Activated T-cell treated with anti-CD3 and anti-CD28 coated beads, Interleukin-2, amount 50 U/mL, for 4 hours (primary cell): ENCODE results near the gene ADARB1. TPM values are rescaled to one million over a fixed set of nuclear protein-coding genes. Genes with fewer than 3 reads are reported as not detected.

Experiments
- ATAC-seq, 2 donors: fragments of 200-7000 bp; cut with Tn5 transposase; one replicate each; pipeline ENCODE4 v1.10.0; 2021
- DNase-seq: peaks from one replicate; pipeline ENCODE4 v3.0.0-alpha.2; 2020
- H3K27me3 Mint-ChIP-seq: one replicate; pipeline ENCODE4 v1.8.0; 2021; ENCODE audit warnings: low read depth, mixed read lengths
- H3K36me3 Mint-ChIP-seq: one replicate; pipeline ENCODE4 v1.8.0; 2022; ENCODE audit warnings: mixed read lengths; ENCODE audit not compliant: insufficient read depth
- H3K4me1 Mint-ChIP-seq: one replicate; pipeline ENCODE4 v1.8.0; 2021; ENCODE audit warnings: low read depth, mixed read lengths
- H3K4me3 Mint-ChIP-seq: one replicate; pipeline ENCODE4 v1.8.0; 2021; ENCODE audit warnings: mild to moderate bottlenecking, moderate library complexity, mixed read lengths
- H3K9me3 Mint-ChIP-seq: one replicate; pipeline ENCODE4 v1.8.0; 2021; ENCODE audit warnings: mixed read lengths
- total RNA-seq, 3 donors: library from RNA; stranded (reverse); gene quantifications; one replicate each; pipeline ENCODE4 v1.2.1, GENCODE V29; 2021

The ADARB1 gene
- total RNA-seq, 3 donors from 2014 or later: 28.1 to 32.9 (median 30.9) TPM

DNA sequence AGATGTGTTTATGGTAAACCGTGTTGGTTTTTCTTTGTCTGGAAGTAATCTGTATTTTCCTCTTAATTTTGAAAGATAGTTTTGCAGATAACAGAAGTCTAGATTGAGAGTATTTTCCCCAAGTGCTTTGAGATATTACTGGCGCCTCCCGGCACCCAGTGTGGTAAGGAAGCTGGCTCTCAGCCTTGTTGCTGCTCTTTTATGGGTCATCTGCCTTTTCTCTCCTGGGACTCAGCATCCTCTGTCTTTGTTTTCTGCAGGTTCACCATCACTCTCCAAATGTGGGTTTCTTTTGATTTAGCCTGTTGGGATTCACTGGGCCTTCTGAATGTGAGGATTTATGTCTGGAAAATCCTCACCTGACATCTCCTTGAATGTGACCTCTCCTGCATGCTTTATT lies 175.9 kb downstream of the ADARB1 start:
- no peaks in the 10 kb centered on the region for H3K9me3 Mint-ChIP-seq
- DNase-seq: no peak
- H3K4me1 Mint-ChIP-seq: no peaks in the 10 kb centered on the region
- H3K27me3 Mint-ChIP-seq: peaks cover 15% of the 10 kb centered on the region
- no peaks in the 10 kb centered on the region for H3K36me3 Mint-ChIP-seq
- no peak overlapping the region for H3K4me3 Mint-ChIP-seq
- no peak for ATAC-seq

GRCh38 chr21:45250914-45251634 lies 176.7 kb downstream of the ADARB1 start:
- no peak for ATAC-seq

GRCh38 chr21:45251635-45252447 lies 177.5 kb downstream of the ADARB1 start:
- ATAC-seq: no peak
- DNase-seq: no peak
- Mint-ChIP-seq H3K36me3 (no peaks in the 10 kb centered on the region), H3K4me1 (peaks cover 3% of the 10 kb centered on the region), H3K9me3 (no peaks in the 10 kb centered on the region), H3K4me3 (no peak overlapping the region), H3K27me3 (peaks cover 18% of the 10 kb centered on the region)

More at GRCh38 chr21:45250914-45251634, 176.7 kb downstream of the ADARB1 start:
- Mint-ChIP-seq H3K27me3 (peaks cover 18% of the 10 kb centered on the region), H3K9me3 (no peaks in the 10 kb centered on the region), H3K4me1 (peaks cover 3% of the 10 kb centered on the region), H3K36me3 (no peaks in the 10 kb centered on the region), H3K4me3 (no peak overlapping the region)
- DNase-seq: no peak

DNA sequence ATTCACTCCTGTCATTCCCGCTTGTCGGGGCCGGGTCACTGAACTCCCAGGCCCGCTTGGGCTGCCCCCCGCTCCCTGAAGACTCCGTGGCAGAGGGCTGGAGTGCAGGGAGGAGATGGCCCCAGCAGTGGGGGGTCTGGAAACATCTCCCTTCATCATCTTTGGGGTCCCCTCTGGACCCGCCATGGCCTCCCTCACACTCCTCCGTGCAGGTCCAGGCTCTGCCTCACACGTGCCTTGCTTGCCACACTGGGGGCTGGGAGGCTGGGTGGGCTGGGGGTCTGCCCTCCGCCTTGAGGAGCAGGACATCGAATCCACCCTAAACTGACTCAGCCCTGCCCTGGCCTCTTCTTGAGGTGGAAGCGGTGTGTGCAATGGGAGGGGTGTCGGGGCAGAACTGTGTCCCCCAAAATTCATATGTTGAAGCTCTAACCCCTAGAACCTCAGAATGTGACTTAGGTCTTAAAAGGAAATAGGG lies 178.1 kb downstream of the ADARB1 start:
- no peaks in the 10 kb centered on the region for H3K36me3 Mint-ChIP-seq
- no peaks in the 10 kb centered on the region for H3K9me3 Mint-ChIP-seq
- ATAC-seq: no peak
- H3K4me1 Mint-ChIP-seq: peaks cover 3% of the 10 kb centered on the region
- DNase-seq: no peak
- no peak overlapping the region for H3K4me3 Mint-ChIP-seq
- peaks cover 18% of the 10 kb centered on the region for H3K27me3 Mint-ChIP-seq

- Mint-ChIP-seq H3K36me3 (no peaks in the 10 kb centered on the region), H3K27me3 (peaks cover 18% of the 10 kb centered on the region), H3K4me1 (peaks cover 3% of the 10 kb centered on the region), H3K4me3 (no peak overlapping the region), H3K9me3 (no peaks in the 10 kb centered on the region)
- no peak for DNase-seq
- no peak for ATAC-seq
Measured at GRCh38 chr21:45253180-45253579, 178.8 kb downstream of the ADARB1 start.

DNA sequence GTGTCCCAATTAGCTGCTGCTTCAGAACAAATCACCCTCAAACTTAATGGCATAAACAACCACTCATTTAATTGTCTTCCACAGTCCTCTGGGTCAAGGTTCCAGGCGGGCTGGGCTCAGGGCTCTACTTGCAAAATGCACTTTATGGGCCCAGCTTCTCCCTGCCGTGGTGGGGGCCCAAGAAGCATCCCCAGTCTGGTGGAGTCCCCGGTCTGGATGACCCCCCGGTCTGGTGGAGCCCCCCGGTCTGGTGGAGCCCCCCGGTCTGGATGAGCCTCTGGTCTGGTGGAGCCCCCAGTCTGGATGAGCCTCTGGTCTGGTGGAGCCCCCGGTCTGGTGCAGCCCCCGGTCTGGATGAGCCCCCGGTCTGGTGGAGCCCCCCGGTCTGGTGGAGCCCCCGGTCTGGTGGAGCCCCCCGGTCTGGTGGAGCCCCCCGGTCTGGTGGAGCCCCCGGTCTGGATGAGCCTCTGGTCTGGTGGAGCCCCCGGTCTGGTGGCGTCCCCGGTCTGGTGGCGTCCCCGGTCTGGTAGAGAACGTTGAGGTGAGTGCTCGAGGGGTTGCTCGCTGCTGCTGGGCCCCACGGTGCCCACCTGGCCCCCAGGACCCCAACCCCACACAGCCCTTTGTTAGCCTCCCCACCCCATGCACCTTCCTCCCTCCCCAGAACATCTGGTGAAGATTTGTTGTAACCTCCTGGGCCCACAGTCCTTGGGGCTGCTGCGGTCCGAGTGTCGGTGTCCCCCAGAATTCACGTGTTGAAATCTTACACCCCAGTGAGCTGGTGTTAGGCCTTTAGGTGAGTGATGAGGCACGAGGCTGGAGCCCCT lies 179.5 kb downstream of the ADARB1 start:
- H3K4me3 Mint-ChIP-seq: no peak overlapping the region
- H3K36me3 Mint-ChIP-seq: no peaks in the 10 kb centered on the region

GRCh38 chr21:45254460-45254930 lies 180.1 kb downstream of the ADARB1 start:
- H3K36me3 Mint-ChIP-seq: no peaks in the 10 kb centered on the region
- DNase-seq: no peak
- H3K4me1 Mint-ChIP-seq: peaks cover 3% of the 10 kb centered on the region
- H3K4me3 Mint-ChIP-seq: no peak overlapping the region
- ATAC-seq: no peak
- H3K9me3 Mint-ChIP-seq: no peaks in the 10 kb centered on the region
- H3K27me3 Mint-ChIP-seq: peaks cover 17% of the 10 kb centered on the region

More for the DNA sequence above, 179.5 kb downstream of the ADARB1 start:
- H3K4me1 Mint-ChIP-seq: peaks cover 3% of the 10 kb centered on the region
- H3K27me3 Mint-ChIP-seq: peaks cover 18% of the 10 kb centered on the region
- ATAC-seq: no peak
- DNase-seq: no peak
- H3K9me3 Mint-ChIP-seq: no peaks in the 10 kb centered on the region

- DNase-seq: no peak
- no peak for ATAC-seq
- no peak overlapping the region for H3K4me3 Mint-ChIP-seq
Measured at GRCh38 chr21:45255381-45256020, 181.1 kb downstream of the ADARB1 start.

GRCh38 chr21:45256021-45256911 lies 181.9 kb downstream of the ADARB1 start:
- DNase-seq: no peak
- H3K9me3 Mint-ChIP-seq: no peaks in the 10 kb centered on the region
- H3K27me3 Mint-ChIP-seq: peaks cover 16% of the 10 kb centered on the region
- no peaks in the 10 kb centered on the region for H3K36me3 Mint-ChIP-seq
- no peak for ATAC-seq
- H3K4me3 Mint-ChIP-seq: no peak overlapping the region
- H3K4me1 Mint-ChIP-seq: peaks cover 3% of the 10 kb centered on the region

More at GRCh38 chr21:45255381-45256020, 181.1 kb downstream of the ADARB1 start:
- Mint-ChIP-seq H3K4me1 (peaks cover 3% of the 10 kb centered on the region), H3K9me3 (no peaks in the 10 kb centered on the region), H3K27me3 (peaks cover 16% of the 10 kb centered on the region), H3K36me3 (no peaks in the 10 kb centered on the region)

GRCh38 chr21:45256912-45257672 lies 182.7 kb downstream of the ADARB1 start:
- H3K36me3 Mint-ChIP-seq: no peaks in the 10 kb centered on the region
- DNase-seq (no peak), ATAC-seq (peak in 1 of 2 donors; percentile 23)
- no peak overlapping the region for H3K4me3 Mint-ChIP-seq
- H3K27me3 Mint-ChIP-seq: peaks cover 16% of the 10 kb centered on the region
- no peaks in the 10 kb centered on the region for H3K9me3 Mint-ChIP-seq
- H3K4me1 Mint-ChIP-seq: peaks cover 3% of the 10 kb centered on the region

GRCh38 chr21:45257673-45258341 lies 183.4 kb downstream of the ADARB1 start:
- H3K36me3 Mint-ChIP-seq: no peaks in the 10 kb centered on the region
- peaks cover 3% of the 10 kb centered on the region for H3K4me1 Mint-ChIP-seq
- DNase-seq (no peak), ATAC-seq (no peak)
- H3K4me3 Mint-ChIP-seq: no peak overlapping the region
- peaks cover 16% of the 10 kb centered on the region for H3K27me3 Mint-ChIP-seq
- no peaks in the 10 kb centered on the region for H3K9me3 Mint-ChIP-seq

- H3K36me3 Mint-ChIP-seq: no peaks in the 10 kb centered on the region
- DNase-seq (no peak), ATAC-seq (no peak)
- H3K27me3 Mint-ChIP-seq: peaks cover 16% of the 10 kb centered on the region
- H3K9me3 Mint-ChIP-seq: no peaks in the 10 kb centered on the region
- H3K4me3 Mint-ChIP-seq: no peak overlapping the region
- peaks cover 3% of the 10 kb centered on the region for H3K4me1 Mint-ChIP-seq
Measured at GRCh38 chr21:45258466-45258865, 184.1 kb downstream of the ADARB1 start.
